GM19351 (cell line): ENCODE data around the gene TSPEAR.

Experiments used
- ATAC-seq: cut with Tn5 transposase; IDR thresholded peaks from one replicate; pipeline ENCODE4 v1.9.1; 2021; ENCODE audit warnings: mild to moderate bottlenecking, moderate library complexity; ENCODE audit not compliant: unreplicated experiment

Gene TSPEAR

DNA sequence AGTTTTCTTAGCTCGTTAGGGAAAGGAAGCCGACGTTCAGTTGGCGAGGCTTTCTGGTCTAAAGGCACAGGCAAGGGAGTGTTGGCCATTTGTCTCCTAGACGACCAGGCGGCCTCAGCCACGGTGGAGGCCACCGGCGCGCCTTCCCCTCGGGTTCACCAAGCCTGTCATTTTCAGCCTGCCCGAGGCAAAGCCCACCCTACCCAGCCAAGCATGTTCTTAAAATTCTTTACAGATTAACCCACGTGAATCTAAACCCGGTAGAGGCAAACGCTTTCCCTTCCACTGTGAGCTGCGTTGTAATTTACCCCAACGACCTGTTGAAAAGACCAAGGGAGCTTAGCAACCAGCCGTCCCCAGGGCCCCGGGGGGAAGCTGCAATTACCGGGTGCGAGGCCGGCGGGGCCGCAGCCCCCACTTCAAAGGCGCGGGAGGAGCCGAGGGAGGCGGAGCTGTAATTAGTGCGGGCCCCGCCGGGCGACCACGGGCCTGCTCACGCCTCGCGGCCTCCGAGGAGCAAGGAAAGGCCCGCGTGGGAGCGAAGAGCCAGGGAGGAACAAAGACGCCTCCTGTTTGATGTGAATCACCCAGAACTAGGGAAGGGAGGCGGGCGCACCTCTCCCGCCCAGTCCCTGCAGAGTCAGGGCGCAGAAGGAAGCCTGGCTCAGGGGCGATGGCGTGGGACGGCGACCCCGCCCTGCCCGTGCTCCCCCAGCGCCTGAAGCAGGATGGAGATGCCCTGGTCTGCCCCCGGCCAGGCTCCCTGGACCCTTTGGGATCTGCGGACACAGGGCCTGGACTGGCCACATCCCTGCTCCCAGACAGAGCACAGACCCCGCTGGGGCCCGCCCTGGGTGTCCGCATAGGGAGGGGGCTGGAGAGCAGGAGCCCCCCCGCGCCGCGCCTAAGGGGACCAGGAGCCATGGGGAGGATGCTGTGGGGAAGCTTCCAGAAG, 12.1 kb upstream of the TSPEAR start:
- ATAC-seq = no peak

DNA sequence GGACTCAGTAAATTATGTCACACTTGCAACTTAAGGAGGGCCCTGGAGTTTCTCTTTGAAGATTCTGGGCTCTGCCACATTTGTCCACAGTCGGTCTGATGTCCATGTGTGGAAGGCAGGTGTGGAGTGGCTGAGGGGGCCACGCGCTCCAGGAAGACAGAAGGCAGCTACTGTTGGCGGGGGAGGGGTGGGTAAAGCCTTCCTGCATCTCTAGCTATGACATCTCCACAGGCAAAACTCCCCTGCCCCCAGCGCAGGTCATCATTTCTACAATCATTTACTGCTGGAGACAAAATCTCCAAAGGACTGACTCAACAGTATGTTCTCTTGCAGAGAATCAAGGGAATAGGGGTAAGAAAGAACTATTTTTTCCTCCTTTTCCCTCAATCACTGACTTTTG, 11.4 kb upstream of the TSPEAR start:
- no peak for ATAC-seq

DNA sequence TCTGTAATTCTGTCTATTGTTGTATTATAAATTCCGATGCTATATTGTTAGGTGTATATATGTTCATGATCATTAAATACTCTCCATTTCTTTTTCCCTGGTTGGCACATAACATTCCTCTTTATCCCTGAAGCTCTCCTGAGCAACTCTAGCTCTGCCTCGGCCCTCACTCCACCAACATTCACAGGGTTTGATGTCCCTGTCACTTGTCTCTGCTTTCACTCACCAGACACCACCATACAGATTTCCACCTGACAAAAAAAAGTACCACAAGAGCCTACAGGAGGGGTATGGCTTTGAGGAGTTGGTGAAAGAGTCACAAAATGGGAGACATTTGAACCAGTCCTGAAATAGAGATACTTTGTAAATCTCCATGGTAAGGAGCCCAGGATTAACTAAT, 8.8 kb upstream of the TSPEAR start:
- ATAC-seq = no peak

DNA sequence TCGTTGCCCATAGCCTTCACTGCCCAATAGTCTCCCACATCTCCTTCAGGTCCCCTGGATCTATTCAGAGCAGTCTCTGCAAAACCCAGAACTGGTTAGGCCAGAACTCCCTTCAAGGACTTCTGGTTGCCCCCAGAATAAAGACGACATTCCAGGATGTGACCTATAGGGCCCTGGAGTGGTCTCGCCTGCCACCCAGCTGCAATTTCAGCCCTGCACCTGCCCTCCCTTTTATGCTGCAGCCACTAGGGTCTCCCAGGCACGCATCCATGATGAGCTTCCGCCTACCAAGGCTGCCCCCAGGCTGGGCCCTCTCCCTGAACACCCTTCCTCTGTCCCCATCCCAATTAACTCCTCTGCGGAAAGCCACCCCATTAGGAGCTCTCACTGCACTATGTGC, 7.2 kb upstream of the TSPEAR start:
- ATAC-seq = no peak

DNA sequence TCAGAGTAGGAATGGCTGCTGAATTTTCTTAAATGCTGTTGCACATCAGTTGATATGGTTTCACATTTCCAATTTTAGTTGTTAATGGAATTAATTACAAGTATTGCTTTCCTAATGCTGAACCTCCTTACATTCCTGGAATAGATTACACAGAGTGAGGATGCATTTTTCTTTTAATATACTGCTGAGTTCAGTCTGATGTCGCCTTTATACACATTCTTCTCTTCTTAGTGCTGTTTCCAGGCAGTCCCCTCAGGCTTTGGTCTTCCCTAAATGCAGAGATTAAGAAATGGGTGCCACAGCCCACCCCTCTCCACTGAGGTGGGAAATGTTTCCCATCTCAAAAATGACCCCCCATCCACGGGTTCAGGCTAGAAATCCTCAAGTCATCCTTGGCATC, 6.7 kb upstream of the TSPEAR start:
- no peak for ATAC-seq

DNA sequence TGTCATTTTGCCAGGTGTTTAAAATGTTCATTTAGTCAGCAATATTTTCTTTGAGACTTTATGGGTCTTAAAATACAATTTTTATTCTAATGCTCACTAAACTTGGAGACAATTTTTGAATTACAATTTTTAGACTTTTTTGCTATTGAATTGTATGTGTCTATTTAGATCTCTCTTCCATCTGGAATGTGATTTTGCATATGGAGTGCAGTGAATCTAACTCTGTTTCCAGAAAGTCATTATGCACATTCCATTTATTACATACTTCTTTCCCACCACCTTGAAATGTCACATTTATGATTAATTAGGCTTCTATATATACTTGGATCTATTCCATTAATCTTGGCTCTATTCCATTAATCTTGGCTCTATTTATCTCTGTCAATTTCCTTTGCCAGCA, 5.6 kb upstream of the TSPEAR start:
- no peak for ATAC-seq

DNA sequence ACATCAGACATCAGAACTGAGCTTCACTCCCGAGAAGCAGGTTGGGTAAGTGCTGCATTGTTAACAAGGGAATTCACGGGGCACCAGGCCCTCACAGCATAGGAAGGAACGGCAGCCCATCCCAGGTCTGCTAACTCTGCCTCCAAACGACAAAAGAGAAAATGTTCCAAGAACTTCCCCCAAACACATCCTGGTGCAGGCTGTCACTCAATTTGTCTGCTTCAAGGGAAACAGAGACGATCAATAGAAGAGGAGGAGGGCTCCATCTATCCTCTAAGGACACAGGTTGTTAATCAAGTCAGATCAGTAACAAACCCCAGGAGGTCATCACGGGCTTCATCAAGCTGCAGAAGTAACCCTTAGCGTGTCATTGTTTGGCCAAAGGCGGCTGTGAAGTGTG, 3.5 kb upstream of the TSPEAR start:
- ATAC-seq = no peak

DNA sequence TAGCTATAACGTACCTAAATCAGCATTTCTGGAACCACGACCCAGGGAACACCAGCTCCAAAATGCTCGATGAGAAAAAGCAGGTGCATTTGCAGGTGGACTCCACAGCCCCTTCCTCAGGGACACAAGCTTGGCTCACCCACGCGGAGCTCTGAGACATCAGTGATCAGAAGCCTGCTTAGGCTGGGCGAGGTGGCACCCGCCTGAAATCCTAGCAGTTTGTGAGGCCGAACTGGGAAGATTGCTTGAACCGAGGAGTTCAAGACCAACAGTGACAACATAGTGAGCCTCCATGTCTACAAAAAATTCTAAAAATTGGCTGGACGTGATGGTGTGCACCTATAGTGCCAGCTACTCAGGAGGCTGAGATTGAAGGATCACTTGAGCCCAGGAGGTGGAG, 2.5 kb upstream of the TSPEAR start:
- no peak for ATAC-seq

DNA sequence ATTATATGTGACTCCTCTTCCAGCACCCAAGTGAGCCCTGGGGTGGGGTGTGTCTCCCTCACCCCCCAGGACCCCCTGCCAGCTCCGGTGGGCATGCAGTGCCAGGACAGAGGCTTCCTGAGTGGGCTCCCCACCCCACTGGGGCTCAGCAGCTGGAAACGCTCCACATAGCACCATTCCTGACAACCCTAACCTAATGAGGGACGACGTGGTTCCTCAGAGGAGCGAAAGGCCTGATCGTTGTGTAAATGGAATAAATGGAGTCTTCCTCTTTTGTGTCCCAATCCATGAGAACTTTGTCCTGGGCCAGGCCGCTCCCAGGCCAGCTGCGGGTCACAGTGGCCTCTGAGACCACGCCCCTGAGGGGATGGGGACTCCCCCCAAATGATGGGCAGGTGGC, 1.8 kb upstream of the TSPEAR start:
- no peak for ATAC-seq

DNA sequence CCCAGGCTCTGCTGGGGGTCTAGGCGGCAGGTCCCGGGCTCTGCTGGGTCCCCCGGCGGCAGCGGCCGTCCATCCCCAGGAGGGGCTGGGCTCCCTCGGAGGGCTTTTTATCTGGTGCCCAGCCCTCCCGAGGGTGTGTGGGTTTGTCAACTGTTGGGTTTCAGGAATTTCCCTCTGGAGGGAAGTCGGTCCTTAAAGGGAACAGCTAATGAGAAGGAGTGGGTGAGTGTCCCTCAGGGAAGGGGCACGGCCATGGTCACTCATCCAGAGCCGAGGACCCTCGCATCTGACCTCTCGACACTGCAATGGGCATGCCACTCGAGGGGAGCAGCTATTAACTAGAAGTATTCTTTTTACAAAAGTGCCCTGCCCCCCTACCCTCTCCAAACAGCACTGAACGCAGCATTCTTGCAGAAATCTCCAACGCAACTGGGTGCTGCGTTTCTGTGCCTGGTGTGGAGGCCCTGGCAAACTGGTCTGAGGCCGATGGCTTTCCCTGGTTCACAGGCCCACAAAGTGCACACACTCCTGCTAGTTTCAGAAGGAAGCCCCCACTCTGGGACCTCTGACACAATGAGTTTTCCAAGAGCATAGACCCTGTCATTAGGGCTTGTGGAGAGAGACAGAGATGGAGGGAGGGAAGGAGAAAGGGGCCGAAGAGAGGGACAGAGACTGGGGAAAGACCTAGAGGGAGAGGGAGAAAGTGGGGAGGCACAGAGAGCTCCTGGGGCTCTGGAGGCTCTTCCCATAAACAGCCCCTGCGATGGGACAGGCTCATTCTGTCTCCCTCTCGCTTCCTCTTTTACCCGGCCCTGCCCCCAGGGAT, 1.0 kb upstream of the TSPEAR start:
- ATAC-seq = no peak

DNA sequence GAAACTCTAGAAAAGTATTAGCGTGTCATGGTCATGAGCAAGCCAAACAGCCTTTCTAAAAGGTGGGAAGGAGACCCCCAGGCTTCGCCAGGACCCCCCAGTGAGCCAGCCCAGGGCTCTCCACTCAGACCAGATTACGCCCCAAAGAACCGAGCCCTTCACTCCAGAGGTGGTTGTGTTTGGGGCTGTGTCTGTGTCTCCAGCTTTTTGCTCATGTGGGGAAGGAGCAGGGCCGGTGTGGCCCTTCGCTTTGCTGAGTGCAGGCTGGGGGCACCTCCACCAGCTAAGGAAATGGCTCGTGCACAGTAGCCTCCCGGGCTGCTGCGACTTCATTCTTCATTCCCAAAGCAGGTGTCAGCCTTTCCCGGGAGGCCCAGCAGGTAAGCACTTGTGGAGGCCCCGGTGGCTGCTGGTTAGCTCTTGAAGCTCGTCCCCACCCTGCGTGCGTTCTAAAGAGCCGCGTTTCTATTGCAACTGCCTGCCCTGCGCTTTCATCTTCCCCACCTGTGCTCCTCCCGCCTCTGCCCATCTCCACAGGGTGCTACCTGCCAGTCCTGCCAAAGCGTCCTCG, 531 bp downstream of the TSPEAR start:
- ATAC-seq = no peak

DNA sequence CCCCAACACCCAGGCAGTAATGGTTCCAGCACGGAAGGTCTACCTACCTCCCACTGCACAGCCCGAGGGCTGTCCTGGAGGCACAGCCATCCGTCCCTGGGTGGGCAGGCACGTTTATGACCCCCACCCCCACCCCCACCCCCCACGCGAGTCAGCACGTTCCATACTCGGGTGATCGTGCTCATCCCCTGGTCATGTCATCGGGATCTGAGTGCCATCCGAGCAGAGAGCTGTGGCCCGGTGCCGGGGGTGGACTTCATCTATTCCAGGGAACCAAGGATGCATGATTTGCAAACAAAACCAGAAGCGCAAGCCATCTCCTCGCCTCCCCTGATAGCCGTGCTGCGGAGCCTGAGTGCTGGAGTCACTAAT, 1.1 kb downstream of the TSPEAR start:
- ATAC-seq = no peak

DNA sequence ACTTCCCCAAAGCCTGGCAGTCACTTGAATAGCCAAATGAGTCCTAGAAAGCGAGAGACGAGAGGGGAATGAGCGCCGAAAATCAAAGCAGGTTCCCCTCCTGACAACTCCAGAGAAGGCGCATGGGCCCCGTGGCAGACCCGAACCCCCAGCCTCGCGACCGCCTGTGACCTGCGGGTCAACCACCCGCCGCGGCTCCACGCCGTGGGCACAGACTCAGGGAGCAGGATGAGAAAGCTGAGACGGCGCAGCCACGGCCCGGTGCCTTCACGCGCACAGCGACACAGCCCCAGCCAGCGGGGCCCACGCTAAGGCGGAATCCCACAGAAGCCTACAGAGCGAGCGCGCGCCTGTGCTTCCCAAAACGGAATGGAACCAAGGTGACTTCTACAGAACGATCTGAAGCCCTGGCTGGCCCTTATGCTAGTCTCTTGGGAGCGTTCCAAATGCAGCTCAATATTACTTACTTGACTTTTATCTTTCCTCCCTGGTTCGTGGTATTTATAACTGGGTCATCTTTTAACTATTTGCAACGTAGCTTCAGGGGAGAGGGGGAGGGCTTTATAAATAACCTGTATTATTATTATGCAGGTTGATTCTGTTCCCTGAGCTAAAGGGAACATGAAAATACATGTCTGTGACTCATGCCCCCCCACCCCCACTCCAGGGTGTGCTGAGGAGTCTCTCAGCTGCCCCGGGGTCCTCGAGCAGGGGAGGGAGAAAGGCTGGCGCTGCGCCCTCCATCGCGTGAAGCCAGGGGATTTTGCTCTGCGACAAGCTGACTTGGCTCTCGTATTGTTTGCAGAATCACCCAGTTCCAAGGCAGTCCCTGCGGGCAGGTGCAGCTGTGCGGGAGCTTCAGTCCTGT, 1.7 kb downstream of the TSPEAR start:
- ATAC-seq = no peak

DNA sequence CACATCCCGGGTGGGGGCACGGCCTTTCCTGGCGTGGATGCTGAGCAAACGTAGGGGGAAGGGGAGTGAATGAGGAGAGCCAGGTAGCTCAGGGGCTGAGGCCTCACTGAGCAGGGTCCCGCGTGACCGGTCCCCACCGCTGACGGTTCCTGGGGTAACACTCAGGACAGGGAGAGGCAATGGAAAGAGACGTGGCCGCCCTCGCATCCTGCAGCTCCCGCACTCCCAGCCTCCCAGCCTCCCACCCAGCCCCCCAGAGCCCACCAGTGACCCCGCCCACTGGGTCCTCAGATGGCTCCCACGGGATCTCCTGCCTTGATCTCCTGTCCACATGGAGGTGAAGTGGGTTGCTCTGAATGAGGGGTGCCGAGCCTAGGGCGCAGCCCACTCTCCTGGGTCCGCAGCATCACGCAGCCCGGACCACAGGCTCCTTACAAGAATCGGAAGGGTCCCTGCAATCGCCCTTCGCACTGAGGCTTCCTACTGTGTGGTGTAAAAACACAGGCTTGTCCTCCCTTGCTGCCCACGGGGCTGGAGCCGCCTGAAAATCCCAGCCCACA, 2.4 kb downstream of the TSPEAR start:
- ATAC-seq = no peak

DNA sequence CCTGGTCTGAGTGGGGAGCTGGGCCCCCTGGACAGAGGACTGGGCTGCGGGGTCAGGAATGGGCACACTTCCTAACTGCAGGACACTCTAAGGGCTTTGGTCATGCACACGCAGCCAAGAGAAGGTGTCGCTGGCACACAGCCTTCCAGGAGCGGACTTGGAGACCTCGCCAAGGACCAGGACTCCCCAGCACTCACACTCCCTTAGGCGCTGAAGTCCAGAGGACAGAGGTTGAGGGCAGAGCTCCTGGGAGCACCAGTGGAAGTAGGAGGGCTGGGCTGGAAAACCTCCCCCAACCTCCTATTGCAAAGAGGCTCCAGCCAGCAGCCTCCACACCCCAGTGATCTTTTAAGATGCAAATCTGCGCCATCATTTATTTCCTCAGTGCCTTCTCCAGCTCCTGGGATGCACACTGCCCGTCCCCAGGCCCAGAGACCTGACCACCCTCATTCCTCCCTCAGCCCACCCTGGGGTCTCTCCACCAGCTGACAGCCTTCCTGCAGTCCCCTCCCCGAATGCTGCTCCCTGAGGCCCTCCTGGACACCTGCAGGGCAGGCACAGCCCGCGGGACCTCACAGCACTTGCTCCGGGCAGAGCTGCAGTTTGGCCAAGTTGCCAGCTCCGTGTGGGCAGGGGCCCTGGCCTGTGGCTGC, 3.0 kb downstream of the TSPEAR start:
- no peak for ATAC-seq

DNA sequence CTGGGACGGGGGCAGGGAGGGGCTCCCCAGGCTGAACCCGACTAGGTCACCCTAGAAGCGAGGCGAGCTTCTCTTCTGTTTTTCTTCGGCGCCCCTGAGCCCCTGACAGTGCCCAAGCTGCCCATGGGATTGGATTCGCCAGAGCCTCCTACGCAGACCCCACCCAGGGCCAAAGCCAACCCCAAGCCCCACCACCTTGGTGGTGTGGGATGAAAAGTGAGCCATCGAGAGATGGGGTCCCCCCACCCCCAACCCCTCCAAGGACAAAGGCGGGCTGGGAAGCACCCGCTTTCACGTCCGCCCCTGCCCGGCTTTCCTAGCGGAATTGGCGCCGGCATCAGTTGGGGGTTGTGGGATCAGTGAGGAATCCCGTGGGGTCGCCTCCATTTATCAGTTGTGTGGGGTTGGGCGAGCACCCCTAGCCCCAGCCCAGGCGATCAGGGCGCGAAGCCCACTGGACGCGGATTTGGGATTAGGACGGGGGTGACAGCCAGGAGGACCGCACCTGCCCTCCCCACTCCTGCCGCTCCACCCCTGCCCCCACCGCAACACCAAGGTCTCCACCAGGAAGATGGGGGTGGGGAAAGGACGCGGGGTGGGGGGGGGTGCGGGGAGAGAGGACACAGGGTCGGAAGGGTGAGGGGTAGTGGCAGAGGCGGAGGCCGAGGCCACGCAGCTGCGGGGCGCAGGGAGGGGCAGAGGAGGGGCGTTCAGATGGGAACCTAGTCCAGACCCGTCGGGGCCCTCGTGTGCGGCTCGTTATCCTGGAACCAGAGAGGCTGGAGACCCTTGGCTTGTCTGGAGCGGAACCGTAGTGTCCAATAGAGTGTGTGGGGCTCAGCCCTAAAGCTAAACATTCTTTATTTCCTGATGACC, 4.4 kb downstream of the TSPEAR start:
- no peak for ATAC-seq

DNA sequence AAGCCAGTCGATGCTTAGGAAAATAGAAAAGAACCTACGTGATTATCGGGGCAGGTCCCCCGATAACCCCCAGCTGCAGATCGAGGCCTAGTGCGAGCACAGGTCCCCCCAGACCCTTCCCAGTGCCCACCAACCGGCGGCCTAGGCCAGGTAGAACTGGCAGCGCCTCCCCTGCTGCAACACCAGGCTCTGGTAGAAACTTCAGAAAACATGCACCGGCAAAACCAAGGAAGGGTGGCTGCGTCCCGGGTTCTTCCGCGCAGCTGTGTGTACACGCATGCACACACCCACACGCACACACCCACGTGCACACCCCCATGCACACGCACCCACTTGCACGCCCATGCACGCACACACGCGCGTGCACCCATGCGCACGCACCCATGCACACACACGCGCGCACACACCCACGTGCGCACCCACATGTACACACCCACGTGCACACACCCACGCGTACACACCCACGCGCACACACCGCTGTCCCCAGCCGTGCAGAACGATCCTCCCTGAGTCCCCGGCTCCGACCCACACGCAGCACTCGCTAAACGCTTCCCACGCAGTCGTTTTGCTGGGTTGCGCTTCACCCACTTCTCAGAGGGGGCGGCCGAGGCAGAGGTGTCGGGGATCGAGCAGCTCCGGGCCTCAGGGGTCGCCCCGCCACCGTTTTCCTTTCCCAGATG, 5.2 kb downstream of the TSPEAR start:
- no peak for ATAC-seq

DNA sequence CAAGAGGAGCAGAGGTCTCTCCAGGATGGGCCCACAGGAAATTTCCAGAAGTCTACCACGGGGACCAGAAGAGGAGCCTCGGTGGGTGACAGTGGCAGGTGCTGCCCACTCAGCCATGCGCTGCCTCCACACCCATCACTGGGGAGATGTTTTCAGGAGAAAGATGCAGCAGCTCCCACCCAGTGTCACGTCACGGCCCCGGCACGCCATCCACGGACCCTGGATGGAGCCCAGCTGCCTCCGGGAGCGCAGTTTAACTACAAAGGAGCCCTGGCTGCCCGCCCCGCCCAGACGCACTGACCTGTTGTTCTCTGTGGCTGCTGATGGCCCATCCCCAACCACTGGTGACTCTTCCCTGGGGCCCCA, 6.8 kb downstream of the TSPEAR start:
- no peak for ATAC-seq
